ENCODE results near the gene RRP36.

RRP36 gene, protein sequence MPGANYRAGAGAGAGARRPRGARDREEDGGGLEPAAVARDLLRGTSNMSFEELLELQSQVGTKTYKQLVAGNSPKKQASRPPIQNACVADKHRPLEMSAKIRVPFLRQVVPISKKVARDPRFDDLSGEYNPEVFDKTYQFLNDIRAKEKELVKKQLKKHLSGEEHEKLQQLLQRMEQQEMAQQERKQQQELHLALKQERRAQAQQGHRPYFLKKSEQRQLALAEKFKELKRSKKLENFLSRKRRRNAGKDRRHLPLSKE

DNA sequence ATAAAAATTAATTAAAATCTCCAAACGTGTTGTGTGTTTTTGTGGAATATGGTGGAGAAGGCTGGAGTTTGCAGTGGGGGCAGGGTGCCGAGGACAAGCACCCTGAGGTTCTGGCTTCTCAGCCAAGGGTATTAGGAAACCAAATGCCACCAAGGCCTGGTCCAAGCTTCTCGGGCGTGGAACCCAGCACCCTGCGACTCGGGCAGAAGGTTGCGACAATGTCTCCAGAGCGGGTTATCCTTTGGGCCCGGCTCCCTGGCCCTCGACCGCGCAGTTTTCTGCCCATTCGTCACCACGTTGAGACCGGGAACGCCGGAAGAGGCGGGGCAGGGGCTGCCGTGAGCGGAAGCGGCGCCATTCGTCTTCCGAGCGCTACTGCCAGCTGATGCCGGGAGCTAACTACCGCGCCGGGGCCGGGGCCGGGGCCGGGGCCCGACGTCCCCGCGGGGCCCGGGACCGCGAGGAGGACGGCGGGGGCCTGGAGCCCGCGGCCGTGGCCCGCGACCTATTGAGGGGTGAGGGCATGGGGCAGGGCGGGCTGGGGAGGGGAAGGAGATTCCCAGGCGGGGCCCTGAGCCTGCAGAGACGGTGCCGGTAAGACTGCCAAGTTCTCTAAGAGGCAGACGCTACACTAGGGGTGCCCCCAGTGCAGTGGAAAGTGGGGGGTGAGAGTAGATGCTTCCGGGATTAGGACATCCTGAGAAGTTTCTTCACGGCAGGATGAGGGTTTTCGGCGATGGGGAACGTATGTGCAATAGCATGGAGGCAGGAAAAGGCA is at the start of gene RRP36:
Gene RRP36, plus strand, starts transcription at position 354 of the 778 bp plus-strand sequence. Its CDS starts 32 bp downstream, at position 386.
- ATAC-seq (replicated peaks), result peak; percentile 94 to 95
- no peaks in the 10 kb centered on the region for H3K27me3 Mint-ChIP-seq
- H3K4me3 Mint-ChIP-seq, result peak within 1 kb of the TSS; percentile 97 to 99
- peaks cover 34 to 52% of the 10 kb centered on the region in 2 donors for H3K36me3 Mint-ChIP-seq
- peaks cover 23 to 36% of the 10 kb centered on the region in 2 donors for H3K4me1 Mint-ChIP-seq
- H3K9me3 Mint-ChIP-seq, result no peaks in the 10 kb centered on the region
- DNase-seq, result peak; percentile 52
- H3K27ac Mint-ChIP-seq, result peak within 1 kb of the TSS; percentile 97

DNA sequence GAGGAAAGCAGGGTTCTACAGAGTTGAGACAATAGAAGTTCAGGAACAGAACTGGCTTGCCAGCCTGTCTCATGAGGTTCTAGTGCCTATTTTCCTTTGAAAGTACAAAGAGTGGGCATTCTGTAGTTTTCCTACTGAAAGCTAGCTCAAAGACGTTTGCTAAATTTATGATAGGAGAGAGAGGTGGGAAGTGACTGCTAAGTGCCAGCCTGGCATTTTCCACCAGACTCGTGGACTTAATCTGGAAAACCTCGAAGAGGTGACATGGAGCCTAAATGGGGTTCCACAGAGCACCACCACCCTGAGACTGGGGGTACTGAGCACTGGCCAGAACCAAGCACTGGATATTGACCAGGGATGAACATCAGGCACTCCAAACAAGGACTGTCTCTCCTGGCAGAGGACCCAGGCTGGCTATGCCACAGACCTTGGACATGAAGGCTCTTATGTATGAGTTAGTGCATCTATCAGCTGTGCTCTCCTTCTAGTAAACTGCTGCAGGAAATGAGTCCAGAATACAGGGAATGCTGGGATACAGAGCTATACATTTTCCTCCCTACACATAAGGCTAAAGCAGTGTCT is 49.6 kb upstream of the RRP36 start:
- no peak for DNase-seq
- H3K9me3 Mint-ChIP-seq, result no peaks in the 10 kb centered on the region
- peak overlapping the region; percentile 21 for H3K27ac Mint-ChIP-seq
- no peaks in the 10 kb centered on the region for H3K27me3 Mint-ChIP-seq
- ATAC-seq (replicated peaks), result no peak
- peak overlapping the region in 1 of 2 donors; percentile 43 for H3K4me3 Mint-ChIP-seq
- H3K4me1 Mint-ChIP-seq, result peaks cover 18 to 40% of the 10 kb centered on the region in 2 donors
- peaks cover 44 to 64% of the 10 kb centered on the region in 2 donors for H3K36me3 Mint-ChIP-seq

DNA sequence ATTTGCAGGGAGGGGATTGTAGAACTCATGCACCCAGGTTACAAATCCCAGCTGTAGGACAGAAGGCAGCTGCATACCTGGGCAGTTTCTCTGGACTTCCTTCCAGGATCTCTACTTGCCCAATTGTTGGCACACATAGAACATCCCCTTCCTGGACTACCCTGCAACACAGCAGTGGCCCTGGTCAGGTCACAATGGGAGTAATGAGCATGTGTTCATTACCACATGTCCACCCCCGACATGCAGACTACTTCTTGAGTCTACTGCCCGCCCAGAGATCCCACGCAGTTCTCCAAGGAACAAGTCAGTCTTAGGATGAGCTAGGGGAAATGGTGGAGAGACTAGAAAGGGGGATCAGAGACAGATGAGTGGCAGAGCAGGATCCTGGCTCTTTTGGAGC is 47.5 kb upstream of the RRP36 start:
- Mint-ChIP-seq H3K4me1 (peaks cover 20 to 54% of the 10 kb centered on the region in 2 donors), H3K27me3 (no peaks in the 10 kb centered on the region)

DNA sequence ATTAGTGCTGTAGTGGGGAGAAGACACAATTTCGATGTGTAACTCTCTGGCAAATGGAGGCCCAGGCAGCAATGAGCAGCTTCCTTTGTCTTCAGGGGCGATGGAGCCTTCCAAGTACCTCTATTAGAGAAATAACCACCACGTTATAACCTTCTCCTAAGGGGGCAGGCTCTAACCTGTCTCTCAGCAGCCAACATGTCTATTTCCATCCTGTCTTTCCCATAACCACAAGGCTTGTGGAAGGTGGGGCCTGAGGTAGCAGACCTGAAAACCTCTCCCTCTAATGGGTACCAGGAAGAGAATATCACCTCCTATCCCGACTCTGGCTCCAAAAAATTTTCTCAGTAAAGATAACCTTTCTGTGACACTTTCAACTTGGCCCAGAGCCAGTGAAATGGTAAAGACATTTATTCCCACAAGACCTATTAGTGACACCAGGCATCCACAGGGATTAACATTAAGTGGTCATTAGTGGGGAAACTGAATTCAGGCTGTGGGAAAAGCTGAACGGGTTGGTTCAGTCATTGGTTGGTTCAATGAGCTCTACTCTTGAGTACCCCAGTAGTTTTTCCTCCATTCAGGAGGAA is 46.4 kb upstream of the RRP36 start:
- H3K4me1 Mint-ChIP-seq, result peaks cover 20 to 63% of the 10 kb centered on the region in 2 donors
- ATAC-seq (replicated peaks), result no peak

More for the DNA sequence above, 47.5 kb upstream of the RRP36 start:
- H3K27ac Mint-ChIP-seq, result peak overlapping the region; percentile 47
- no peak overlapping the region for H3K4me3 Mint-ChIP-seq
- peaks cover 38 to 54% of the 10 kb centered on the region in 2 donors for H3K36me3 Mint-ChIP-seq
- ATAC-seq (replicated peaks) (no peak), DNase-seq (no peak)
- H3K9me3 Mint-ChIP-seq, result no peaks in the 10 kb centered on the region

DNA sequence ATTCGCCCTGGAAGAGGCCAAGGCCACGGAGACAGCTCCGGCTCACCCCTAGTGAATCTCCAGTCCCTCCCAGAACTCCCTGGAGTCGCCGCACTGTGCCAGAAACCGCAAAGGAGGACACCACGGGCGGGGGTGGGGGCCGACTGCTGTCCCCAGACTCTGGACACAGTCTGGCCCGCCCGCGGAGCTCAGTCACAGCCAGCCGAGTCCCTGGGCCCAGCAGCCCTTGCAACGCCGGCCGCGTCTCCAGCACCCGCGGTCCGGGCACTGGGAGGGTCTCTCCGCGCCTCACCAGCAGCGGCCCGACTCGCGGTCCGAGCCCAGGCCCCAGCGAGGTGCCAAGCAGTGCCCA is 43.0 kb upstream of the RRP36 start:
- Mint-ChIP-seq H3K27me3 (no peaks in the 10 kb centered on the region), H3K4me3 (peak overlapping the region; percentile 87 to 94), H3K27ac (peak overlapping the region; percentile 95), H3K36me3 (peaks cover 24 to 25% of the 10 kb centered on the region in 2 donors), H3K9me3 (no peaks in the 10 kb centered on the region), H3K4me1 (peaks cover 13 to 48% of the 10 kb centered on the region in 2 donors)
- DNase-seq (no peak), ATAC-seq (replicated peaks) (peak in 1 of 2 donors; percentile 20)

More for the DNA sequence above, 46.4 kb upstream of the RRP36 start:
- Mint-ChIP-seq H3K27me3 (no peaks in the 10 kb centered on the region), H3K27ac (no peak overlapping the region), H3K36me3 (peaks cover 35 to 46% of the 10 kb centered on the region in 2 donors), H3K4me3 (no peak overlapping the region), H3K9me3 (no peaks in the 10 kb centered on the region)
- no peak for DNase-seq

DNA sequence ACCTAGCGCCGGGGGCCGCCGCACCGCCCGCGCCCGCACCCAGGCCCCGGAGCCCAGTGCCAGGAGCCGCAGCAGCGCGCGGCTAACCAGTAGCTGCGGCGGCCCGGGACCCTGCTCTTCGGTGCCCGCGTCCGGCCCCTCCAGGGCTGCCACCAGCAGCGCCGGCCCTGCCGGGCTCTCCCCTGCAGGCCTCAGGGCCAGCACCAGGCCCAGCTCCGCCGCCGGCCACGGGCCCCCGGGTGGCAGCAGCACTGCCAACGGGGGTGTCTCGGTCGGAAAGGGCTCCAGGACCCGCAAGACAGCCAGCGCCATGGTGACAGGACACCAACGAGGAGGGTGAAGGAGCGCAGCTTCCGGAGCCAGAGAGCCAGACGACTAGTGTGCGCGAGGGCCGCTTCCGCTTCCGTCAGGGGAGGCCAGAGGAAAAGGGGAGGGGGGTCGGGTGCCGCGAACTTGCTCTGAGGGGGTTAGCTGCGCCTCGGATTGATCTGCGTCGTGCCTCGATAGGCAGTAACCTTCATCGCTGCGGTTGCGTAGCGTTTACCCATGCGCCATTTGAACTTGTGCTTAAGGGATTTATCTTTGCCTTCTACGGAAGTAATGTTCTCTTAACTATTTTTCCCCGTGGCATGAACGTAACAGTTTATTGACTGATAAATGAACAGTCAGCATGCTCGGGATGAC is 42.4 kb upstream of the RRP36 start, which contains the start of gene PEX6:
Gene PEX6, minus strand, starts transcription at position 343 of the 684 bp plus-strand sequence. Its CDS starts 31 bp downstream, at position 312.
- H3K27me3 Mint-ChIP-seq, result no peaks in the 10 kb centered on the region
- peaks cover 19 to 20% of the 10 kb centered on the region in 2 donors for H3K36me3 Mint-ChIP-seq
- H3K27ac Mint-ChIP-seq, result peak within 1 kb of the TSS; percentile 97
- DNase-seq, result peak; percentile 90
- no peaks in the 10 kb centered on the region for H3K9me3 Mint-ChIP-seq
- peaks cover 16 to 50% of the 10 kb centered on the region in 2 donors for H3K4me1 Mint-ChIP-seq
- peak; percentile 95 to 97 for ATAC-seq (replicated peaks)
- H3K4me3 Mint-ChIP-seq, result peak within 1 kb of the TSS; percentile 88 to 94

- Mint-ChIP-seq H3K27ac (peak overlapping the region; percentile 97), H3K36me3 (peaks cover 16 to 19% of the 10 kb centered on the region in 2 donors), H3K4me3 (peak overlapping the region; percentile 88 to 94), H3K9me3 (no peaks in the 10 kb centered on the region), H3K27me3 (no peaks in the 10 kb centered on the region), H3K4me1 (peaks cover 16 to 50% of the 10 kb centered on the region in 2 donors)
- DNase-seq (no peak), ATAC-seq (replicated peaks) (peak; percentile 15 to 17)
Observed at GRCh38 chr6:42979523-42980177, 41.8 kb upstream of the RRP36 start.

DNA sequence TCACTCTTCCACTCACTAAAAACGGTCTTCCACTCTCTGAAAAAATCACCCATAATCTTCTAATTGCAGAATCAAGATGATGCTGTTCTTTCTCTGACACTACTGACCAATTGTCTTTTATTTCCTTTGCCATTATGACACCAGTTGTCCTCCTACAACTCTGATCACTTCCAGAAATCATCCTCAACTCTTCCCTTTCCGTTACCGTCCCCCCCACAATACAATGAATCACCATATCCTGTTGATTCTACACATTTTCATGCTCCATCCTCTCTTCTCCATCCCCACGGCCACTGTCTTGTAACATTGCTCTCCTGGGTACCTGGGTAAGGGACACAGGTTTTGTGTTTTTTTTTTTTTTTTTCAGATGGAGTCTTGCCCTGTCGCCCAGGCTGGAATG is 39.6 kb upstream of the RRP36 start:
- Mint-ChIP-seq H3K27me3 (no peaks in the 10 kb centered on the region), H3K9me3 (no peaks in the 10 kb centered on the region), H3K36me3 (peaks cover 10 to 16% of the 10 kb centered on the region in 2 donors), H3K4me3 (no peak overlapping the region), H3K27ac (no peak overlapping the region), H3K4me1 (peaks cover 25 to 50% of the 10 kb centered on the region in 2 donors)
- ATAC-seq (replicated peaks), result no peak
- no peak for DNase-seq

- H3K27me3 Mint-ChIP-seq, result no peaks in the 10 kb centered on the region
- peak within 1 kb of the TSS; percentile 97 for H3K27ac Mint-ChIP-seq
- H3K4me1 Mint-ChIP-seq, result peaks cover 28 to 50% of the 10 kb centered on the region in 2 donors
- H3K36me3 Mint-ChIP-seq, result peaks cover 6 to 12% of the 10 kb centered on the region in 2 donors
- H3K4me3 Mint-ChIP-seq, result peak within 1 kb of the TSS; percentile 86 to 87
- DNase-seq (peak; percentile 96), ATAC-seq (replicated peaks) (peak; percentile 92 to 95)
- H3K9me3 Mint-ChIP-seq, result no peaks in the 10 kb centered on the region
Observed at GRCh38 chr6:42984001-42984923, 37.2 kb upstream of the RRP36 start, which contains the start of gene PPP2R5D. TSS of gene PPP2R5D (plus strand) at chr6:42984570. CDS start at chr6:42984678, 108 bp downstream.

DNA sequence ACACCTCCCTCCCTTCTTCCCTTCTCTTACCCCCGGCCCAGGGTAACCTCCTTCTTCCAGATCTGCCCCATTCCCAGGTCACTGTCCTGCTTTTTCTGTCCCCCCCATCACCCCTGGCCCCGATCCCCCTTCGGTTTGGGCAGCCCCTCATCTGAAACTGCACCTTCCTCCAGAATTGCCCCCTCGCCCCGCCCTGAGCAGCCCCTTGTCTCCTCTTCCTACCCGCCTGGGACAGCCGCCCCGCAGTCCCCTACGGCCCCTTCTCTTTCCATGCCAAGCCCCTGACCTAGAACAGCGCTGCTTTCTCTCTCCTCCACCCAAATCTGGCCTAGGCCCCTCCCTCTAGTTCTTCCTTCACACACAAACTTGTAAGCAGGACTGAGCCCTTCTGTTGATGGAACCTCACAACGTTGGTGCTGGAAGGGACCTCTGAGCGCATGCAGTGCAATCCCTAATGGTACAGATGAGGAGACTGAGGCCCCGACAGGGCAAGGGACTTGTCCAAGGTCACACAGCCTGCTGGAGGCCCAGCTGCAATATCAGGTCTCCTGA is 36.4 kb upstream of the RRP36 start:
- DNase-seq (peak; percentile 6), ATAC-seq (replicated peaks) (no peak)
- peaks cover 26 to 43% of the 10 kb centered on the region in 2 donors for H3K4me1 Mint-ChIP-seq
- no peaks in the 10 kb centered on the region for H3K9me3 Mint-ChIP-seq
- peak overlapping the region; percentile 86 to 87 for H3K4me3 Mint-ChIP-seq
- H3K27me3 Mint-ChIP-seq, result no peaks in the 10 kb centered on the region
- peaks cover 10 to 18% of the 10 kb centered on the region in 2 donors for H3K36me3 Mint-ChIP-seq
- H3K27ac Mint-ChIP-seq, result peak overlapping the region; percentile 39

DNA sequence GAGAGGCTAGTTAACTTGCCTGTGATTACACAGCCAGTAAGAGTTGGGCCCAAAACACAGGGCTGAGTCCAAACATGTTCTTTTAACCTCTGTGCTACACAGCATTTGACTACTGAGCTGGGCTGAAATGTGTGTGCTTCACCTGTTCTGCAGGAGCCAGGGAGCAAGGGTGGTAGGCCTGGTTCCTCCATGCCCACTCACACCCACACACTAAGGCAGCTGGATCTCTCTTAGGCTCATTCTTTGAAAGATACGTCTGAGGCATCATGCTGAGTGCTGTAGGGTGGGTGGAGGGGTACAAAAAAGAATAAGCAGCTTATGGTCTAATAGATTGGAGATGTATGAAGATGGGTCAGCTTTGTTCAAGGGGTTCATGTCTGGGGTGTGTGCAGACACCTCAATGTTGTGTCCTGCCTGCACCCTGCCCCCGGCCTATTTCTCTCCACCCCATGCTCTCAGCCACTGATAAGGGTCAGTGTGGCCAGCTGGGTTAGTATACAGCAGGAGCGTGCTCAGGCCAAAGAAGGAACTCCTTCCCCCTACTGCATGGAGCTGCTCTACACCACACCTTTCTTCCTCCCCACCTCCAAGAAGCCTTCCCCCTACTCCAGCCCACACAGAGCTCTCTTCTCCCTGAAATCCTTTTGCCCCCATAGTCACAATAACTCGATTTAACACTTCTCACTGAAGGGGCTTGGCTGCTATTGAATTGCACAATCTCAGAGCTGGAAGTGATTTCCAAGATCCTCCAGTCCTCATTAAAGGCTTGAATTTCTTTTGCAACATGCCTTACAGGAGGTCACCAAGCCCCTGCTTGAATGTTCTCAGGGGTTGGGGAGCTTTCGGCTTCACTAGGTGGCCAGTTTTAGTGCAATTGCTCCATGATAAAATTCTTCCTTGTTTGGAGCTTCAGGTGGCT is 33.6 kb upstream of the RRP36 start:
- DNase-seq (no peak), ATAC-seq (replicated peaks) (no peak)
- Mint-ChIP-seq H3K4me3 (no peak overlapping the region), H3K27me3 (no peaks in the 10 kb centered on the region), H3K9me3 (no peaks in the 10 kb centered on the region), H3K27ac (peak overlapping the region; percentile 15), H3K4me1 (peaks cover 25 to 42% of the 10 kb centered on the region in 2 donors), H3K36me3 (peaks cover 18 to 28% of the 10 kb centered on the region in 2 donors)
